MM.1S (cell line): Measurements from ENCODE around the gene GSAP.

Experiments
- EZH2 ChIP-seq: fragments of 300-600 bp; sonication (generic); optimal IDR thresholded peaks from 2 replicates; pipeline ENCODE3; 2017; ENCODE audit warnings: low read depth, mild to moderate bottlenecking, antibody characterized with exemption, low read length, mixed read lengths
- TF ChIP-seq, protein P1 (sequence below): fragments of 300-600 bp; sonication (generic); IDR thresholded peaks from 2 replicates; pipeline ENCODE4 v1.5.1; 2016; ENCODE audit warnings: antibody characterized with exemption, low read length, mixed read lengths

DNA sequence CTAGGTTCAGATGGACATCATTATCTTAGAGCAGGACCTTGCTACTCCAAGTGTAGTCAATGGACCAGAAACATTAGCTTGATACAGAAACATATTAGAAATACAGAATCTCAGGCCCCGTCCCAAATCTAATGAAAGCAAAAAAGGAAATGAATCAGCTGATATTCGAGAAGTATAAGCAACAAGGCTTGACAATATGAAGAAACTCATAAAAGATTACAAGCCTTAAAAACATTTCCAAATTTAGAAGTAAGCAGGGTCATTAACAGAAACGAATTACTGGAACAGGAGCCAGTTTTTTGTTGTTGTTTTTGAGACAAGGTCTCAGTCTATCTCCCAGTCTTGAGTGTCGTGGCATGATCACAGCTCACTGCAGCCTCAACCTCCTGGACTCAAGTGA is 40.5 kb upstream of the GSAP start:
- TF ChIP-seq EZH2, result no peak
- TF ChIP-seq, protein P1, sequence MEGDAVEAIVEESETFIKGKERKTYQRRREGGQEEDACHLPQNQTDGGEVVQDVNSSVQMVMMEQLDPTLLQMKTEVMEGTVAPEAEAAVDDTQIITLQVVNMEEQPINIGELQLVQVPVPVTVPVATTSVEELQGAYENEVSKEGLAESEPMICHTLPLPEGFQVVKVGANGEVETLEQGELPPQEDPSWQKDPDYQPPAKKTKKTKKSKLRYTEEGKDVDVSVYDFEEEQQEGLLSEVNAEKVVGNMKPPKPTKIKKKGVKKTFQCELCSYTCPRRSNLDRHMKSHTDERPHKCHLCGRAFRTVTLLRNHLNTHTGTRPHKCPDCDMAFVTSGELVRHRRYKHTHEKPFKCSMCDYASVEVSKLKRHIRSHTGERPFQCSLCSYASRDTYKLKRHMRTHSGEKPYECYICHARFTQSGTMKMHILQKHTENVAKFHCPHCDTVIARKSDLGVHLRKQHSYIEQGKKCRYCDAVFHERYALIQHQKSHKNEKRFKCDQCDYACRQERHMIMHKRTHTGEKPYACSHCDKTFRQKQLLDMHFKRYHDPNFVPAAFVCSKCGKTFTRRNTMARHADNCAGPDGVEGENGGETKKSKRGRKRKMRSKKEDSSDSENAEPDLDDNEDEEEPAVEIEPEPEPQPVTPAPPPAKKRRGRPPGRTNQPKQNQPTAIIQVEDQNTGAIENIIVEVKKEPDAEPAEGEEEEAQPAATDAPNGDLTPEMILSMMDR, result no peak
